Endothelial cell of umbilical vein (primary cell): Measurements from ENCODE around the gene PRKG1. TPM values are rescaled to one million over a fixed set of nuclear protein-coding genes. Genes with fewer than 3 reads are reported as not detected.

Experiments used
- BruUV-seq: library from RNA; stranded (reverse); fragments of 400-500 nt; replicated peaks from 2 replicates; lab custom pipeline; 2021; lab: Mats Ljungman, UMichigan
- CTCF ChIA-PET: fragments of 300-600, 350-600 bp; sonication (Branson Sonifier 250); formaldehyde crosslinking; loops from one replicate; lab custom pipeline; 2021; ENCODE audit warnings: antibody characterized with exemption, inconsistent platforms; lab: Charles Lee
- POLR2A ChIA-PET: fragments of 300-600, 350-600 bp; sonication (Branson Sonifier 250); formaldehyde crosslinking; loops from one replicate; lab custom pipeline; 2021; ENCODE audit warnings: antibody characterized with exemption, inconsistent platforms; lab: Charles Lee
- DNase-seq: peaks from one replicate; pipeline ENCODE4 v3.0.0-alpha.2; 2011; ENCODE audit warnings: low read depth, low spot score
- FAIRE-seq: peaks from 2 replicates; lab custom pipeline; 2011; peaks lifted over from hg19 to GRCh38; lab: Jason Lieb, UNC
- H2AFZ ChIP-seq: 2 replicates; pipeline ENCODE4 v1.6.0; 2012; ENCODE audit warnings: low read depth, low read length, control low read depth, inconsistent platforms
- H3K27ac ChIP-seq: 2 replicates; pipeline ENCODE4 v1.5.1; 2011; ENCODE audit warnings: low read depth, mild to moderate bottlenecking, control low read depth, low read length, moderate library complexity; ENCODE audit not compliant: insufficient read depth
- H3K27me3 ChIP-seq, 2 experiments: 2 replicates each; pipeline versions ENCODE4 v1.6.0 to v1.6.1; 2011; ENCODE audit warnings: low read length in 2 of 2, mixed read lengths in 1 of 2; ENCODE audit not compliant: control insufficient read depth in 2 of 2, insufficient read depth in 2 of 2
- H3K36me3 ChIP-seq, 2 experiments: 2 replicates in 1 of 2; 3 replicates in 1 of 2; pipeline ENCODE4 v1.5.1; 2011; ENCODE audit warnings: low read length in 2 of 2, mild to moderate bottlenecking in 1 of 2, moderate library complexity in 1 of 2; ENCODE audit not compliant: control insufficient read depth in 2 of 2, insufficient read depth in 2 of 2; ENCODE audit errors: extremely low read depth in 1 of 2
- H3K4me1 ChIP-seq: 3 replicates; pipeline ENCODE4 v1.5.1; 2011; ENCODE audit warnings: mild to moderate bottlenecking, low read length; ENCODE audit not compliant: control insufficient read depth, insufficient read depth; ENCODE audit errors: extremely low read depth
- H3K4me2 ChIP-seq: 2 replicates; pipeline ENCODE4 v1.6.1; 2011; ENCODE audit warnings: low read length, control low read depth, mixed read lengths; ENCODE audit not compliant: insufficient read depth
- H3K4me3 ChIP-seq, 3 experiments: fragments of 200-600 bp in 1 of 3; sonication (generic), shearing (Covaris generic) in 1 of 3; replicated peaks in 1 of 3; 2 replicates each; pipeline ENCODE4 v1.5.1; 2011 to 2016; ENCODE audit warnings: control low read depth in 3 of 3, low read length in 3 of 3, mild to moderate bottlenecking in 2 of 3, inconsistent platforms in 1 of 3, low read depth in 1 of 3, moderate library complexity in 1 of 3; ENCODE audit not compliant: insufficient read depth in 1 of 3
- H3K79me2 ChIP-seq: 2 replicates; pipeline ENCODE4 v1.6.0; 2012; ENCODE audit warnings: low read length, inconsistent platforms; ENCODE audit not compliant: control insufficient read depth, insufficient read depth
- H3K9ac ChIP-seq: replicated peaks from 2 replicates; pipeline ENCODE3; 2011; ENCODE audit warnings: low read length, control low read depth; ENCODE audit not compliant: insufficient read depth; ENCODE audit errors: extremely low read depth
- H3K9me1 ChIP-seq: replicated peaks from 3 replicates; pipeline ENCODE4 v1.6.0; 2011; ENCODE audit warnings: mild to moderate bottlenecking, low read length; ENCODE audit not compliant: control insufficient read depth, insufficient read depth; ENCODE audit errors: extremely low read depth
- H3K9me3 ChIP-seq: replicated peaks from 2 replicates; pipeline ENCODE4 v1.5.1; 2012; ENCODE audit warnings: low read length, inconsistent platforms; ENCODE audit not compliant: control insufficient read depth, insufficient read depth
- H4K20me1 ChIP-seq: replicated peaks from 2 replicates; pipeline ENCODE3; 2011; ENCODE audit warnings: mild to moderate bottlenecking, low read length; ENCODE audit not compliant: control insufficient read depth, insufficient read depth; ENCODE audit errors: extremely low read depth
- CTCF ChIP-seq, 2 donors: IDR thresholded peaks; 1 replicate in 1 of 2; 2 replicates in 1 of 2; pipeline ENCODE4 v1.5.1; 2011; ENCODE audit warnings: low read length in 2 of 2, mild to moderate bottlenecking in 2 of 2, moderate library complexity in 2 of 2, control low read depth in 1 of 2, inconsistent platforms in 1 of 2, low read depth in 1 of 2; ENCODE audit not compliant: insufficient read depth in 1 of 2; ENCODE audit errors: extremely low read depth in 1 of 2
- EZH2 ChIP-seq: IDR thresholded peaks from 2 replicates; pipeline ENCODE4 v1.6.1; 2012; ENCODE audit warnings: borderline replicate concordance, low read depth, mild to moderate bottlenecking, moderate library complexity, low read length, inconsistent platforms; ENCODE audit not compliant: severe bottlenecking
- FOS ChIP-seq: IDR thresholded peaks from 2 replicates; pipeline ENCODE4 v1.6.1; 2011; ENCODE audit warnings: mild to moderate bottlenecking, low read length, moderate library complexity, borderline replicate concordance; ENCODE audit not compliant: insufficient read depth
- GATA2 ChIP-seq: IDR thresholded peaks from 2 replicates; pipeline ENCODE4 v1.7.0; 2011; ENCODE audit warnings: low read depth, mild to moderate bottlenecking, moderate library complexity, mixed read lengths, low read length; ENCODE audit not compliant: insufficient read length, insufficient read depth
- JUN ChIP-seq: IDR thresholded peaks from 2 replicates; pipeline ENCODE4 v1.6.1; 2011; ENCODE audit warnings: borderline replicate concordance, low read depth; ENCODE audit not compliant: insufficient read length, insufficient read depth
- MAX ChIP-seq: IDR thresholded peaks from 2 replicates; pipeline ENCODE4 v1.6.1; 2011; ENCODE audit not compliant: insufficient read depth, insufficient read length
- MYC ChIP-seq: IDR thresholded peaks from one replicate; pipeline ENCODE4 v1.6.1; 2011; ENCODE audit warnings: mild to moderate bottlenecking, low read depth, low read length
- POLR2A ChIP-seq: IDR thresholded peaks from 2 replicates; pipeline ENCODE4 v1.6.1; 2012; ENCODE audit warnings: low read depth, mild to moderate bottlenecking, control low read depth, low read length
- POLR2AphosphoS5 ChIP-seq: IDR thresholded peaks from 2 replicates; pipeline ENCODE4 v1.6.1; 2012; ENCODE audit warnings: low read depth, mild to moderate bottlenecking, control low read depth, low read length, moderate library complexity; ENCODE audit not compliant: insufficient read depth
- dilution Hi-C: fragments of 300-500 bp; cut with MboI; formaldehyde crosslinking; loops from one replicate; pipeline ENCODE4 v1.15.0; 2019; ENCODE audit warnings: low sequenced_read_pairs; ENCODE audit not compliant: extremely low pct_ligation_motif_present
- intact Hi-C: fragments of 100-400 bp; cut with micrococcal nuclease; formaldehyde crosslinking; loops from one replicate; pipeline ENCODE4 v1.10.0; 2022
- polyA plus RNA-seq, 4 experiments: library from polyadenylated mRNA; depleted of rRNA in 3 of 4; stranded (reverse) in 3 of 4; unstranded in 1 of 4; fragments of >200 nt; gene quantifications; 2 replicates each; pipeline versions ENCODE4 v1.2.1 to v1.2.3, GENCODE V29; 2011 to 2012; ENCODE audit warnings: missing spikeins in 1 of 4
- total RNA-seq: library from RNA; stranded (reverse); gene quantifications from 2 replicates; pipeline ENCODE4 v1.2.3, GENCODE V29; 2021

The PRKG1 gene
- total and polyA plus RNA-seq, 2 donors (not counting 3 experiments of a cell fraction or from before 2014, with no cell fraction given): 0.01 to 0.18 TPM

GRCh38 chr10:51462076-51462779, 387.9 kb downstream of the PRKG1 start:
- no peak overlapping the region for H3K27ac ChIP-seq
- no peak overlapping the region for H2AFZ ChIP-seq
- no peaks in the 10 kb centered on the region for H3K4me1 ChIP-seq
- no peak for TF ChIP-seq MYC
- no peak for TF ChIP-seq MAX
- TF ChIP-seq FOS: no peak
- no peak for TF ChIP-seq JUN
- no peak for TF ChIP-seq POLR2A
- TF ChIP-seq GATA2: no peak
- TF ChIP-seq CTCF (IDR thresholded peaks at IDR 0.05; ENCODE audit: extremely low read depth in 1 of 2, insufficient read depth in 1 of 2, low read depth in 1 of 2, low read length in 2 of 2): no peak
- TF ChIP-seq POLR2AphosphoS5: no peak
- no peak for TF ChIP-seq EZH2
- H3K9ac ChIP-seq: no peak overlapping the region
- DNase-seq: peak; percentile 3
- dilution Hi-C loops (no loop called here), intact Hi-C loops (no loop called here)
- no peak overlapping the region for H3K4me2 ChIP-seq
- no TSS peak for BruUV-seq
- no peak overlapping the region for H3K4me3 ChIP-seq
- H3K9me1 ChIP-seq: no peaks in the 10 kb centered on the region
- no peaks in the 10 kb centered on the region for H3K27me3 ChIP-seq
- H3K9me3 ChIP-seq: no peaks in the 10 kb centered on the region
- no peaks in the 10 kb centered on the region for H3K79me2 ChIP-seq
- POLR2A ChIA-PET: no interaction called here
- no peaks in the 10 kb centered on the region for H3K36me3 ChIP-seq
- CTCF ChIA-PET: no interaction called here
- no peak for FAIRE-seq
- H4K20me1 ChIP-seq: no peaks in the 10 kb centered on the region
